Measurements from ENCODE around the gene PRR12.

The PRR12 gene

DNA sequence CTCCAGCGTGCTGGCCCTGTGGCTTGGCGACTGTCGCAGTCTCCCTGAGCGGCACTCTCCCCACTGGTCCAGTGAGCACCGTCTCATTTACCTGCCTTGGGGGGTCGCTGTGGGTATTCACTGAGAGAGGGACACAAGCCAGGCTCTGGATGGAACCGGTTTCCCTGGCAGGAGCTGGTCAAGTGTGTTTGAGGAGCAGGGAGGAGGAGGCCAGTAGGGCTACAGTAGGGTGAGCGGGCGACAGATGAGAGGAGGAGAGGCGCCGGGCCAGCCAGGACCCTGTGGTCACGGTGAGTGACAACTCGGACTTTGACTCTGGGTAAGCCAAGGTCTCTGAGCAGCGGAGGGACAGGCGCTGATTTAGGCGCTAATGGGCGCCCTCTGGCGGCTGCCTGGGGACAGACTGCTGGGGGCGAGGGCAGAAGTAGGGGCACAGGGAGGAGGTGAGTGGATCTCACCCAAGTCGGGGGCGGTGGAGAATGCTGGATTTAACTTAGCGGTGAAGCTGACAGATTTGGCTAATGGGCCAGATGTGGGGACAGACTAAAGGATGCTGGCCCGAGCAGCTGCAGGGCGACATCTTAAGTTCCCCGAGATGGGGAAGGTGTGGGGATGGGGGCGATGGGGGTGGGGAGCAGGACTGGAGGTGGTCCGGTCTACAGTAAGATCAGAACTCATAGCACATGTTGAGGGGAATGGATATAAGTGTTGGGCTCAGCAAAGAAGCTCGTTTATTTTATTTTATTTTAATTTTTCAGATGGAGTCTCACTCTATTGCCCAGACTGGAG lies 81.3 kb downstream of the PRR12 start:
- DNase-seq, result peak; percentile 84

Measured in NCI-H1092 treated with DMSO at 0.1 percent for 48 hours (cell line).